Measurements from ENCODE around the gene HIVEP3. TPM values are rescaled to one million over a fixed set of nuclear protein-coding genes. Genes with fewer than 3 reads are reported as not detected.

Gene HIVEP3
- total and polyA plus RNA-seq, 4 donors, result 3.0 to 9.4 (median 7.8) TPM

GRCh38 chr1:41614818-41615217 lies 303.9 kb downstream of the HIVEP3 start:
- Histone ChIP-seq H3K4me1 (ENCODE audit: control insufficient read depth, insufficient read depth, low read length) (peaks cover 18% of the 10 kb centered on the region), H3K27ac (ENCODE audit: low read depth, low read length) (no peak overlapping the region), H3K27me3 (ENCODE audit: control insufficient read depth, insufficient read depth, low read length) (peaks cover 2% of the 10 kb centered on the region), H3K36me3 (ENCODE audit: control insufficient read depth, insufficient read depth, low read length) (no peaks in the 10 kb centered on the region), H3K9me3 (ENCODE audit: control insufficient read depth, insufficient read depth, low read length) (no peaks in the 10 kb centered on the region), H3K4me3 (ENCODE audit: low read depth, low read length) (no peak overlapping the region)
- WGBS (ENCODE audit: insufficient coverage), result 67% methylated on average over 1 of the region's 6 CpGs
- DNase-seq (ENCODE audit: low read depth in 4 of 6, low spot score in 6 of 6), result no peak

- Histone ChIP-seq H3K9me3 (ENCODE audit: control insufficient read depth, insufficient read depth, low read length) (no peaks in the 10 kb centered on the region), H3K4me1 (ENCODE audit: control insufficient read depth, insufficient read depth, low read length) (peaks cover 16% of the 10 kb centered on the region), H3K27me3 (ENCODE audit: control insufficient read depth, insufficient read depth, low read length) (no peaks in the 10 kb centered on the region), H3K36me3 (ENCODE audit: control insufficient read depth, insufficient read depth, low read length) (no peaks in the 10 kb centered on the region), H3K27ac (ENCODE audit: low read depth, low read length) (no peak overlapping the region), H3K4me3 (ENCODE audit: low read depth, low read length) (no peak overlapping the region)
- DNase-seq (ENCODE audit: low read depth in 4 of 6, low spot score in 6 of 6), result peak in 1 of 6 donors; percentile 6
- 93% methylated on average over 8 of the region's 10 CpGs for WGBS (ENCODE audit: insufficient coverage)
Observed at GRCh38 chr1:41613689-41614574, 304.8 kb downstream of the HIVEP3 start.

GRCh38 chr1:41612953-41613352 lies 305.8 kb downstream of the HIVEP3 start:
- DNase-seq (ENCODE audit: low read depth in 4 of 6, low spot score in 6 of 6), result no peak

GRCh38 chr1:41611932-41612450 lies 306.7 kb downstream of the HIVEP3 start:
- Histone ChIP-seq H3K36me3 (ENCODE audit: control insufficient read depth, insufficient read depth, low read length) (no peaks in the 10 kb centered on the region), H3K4me3 (ENCODE audit: low read depth, low read length) (no peak overlapping the region), H3K9me3 (ENCODE audit: control insufficient read depth, insufficient read depth, low read length) (peaks cover 2% of the 10 kb centered on the region), H3K4me1 (ENCODE audit: control insufficient read depth, insufficient read depth, low read length) (peaks cover 10% of the 10 kb centered on the region), H3K27ac (ENCODE audit: low read depth, low read length) (no peak overlapping the region), H3K27me3 (ENCODE audit: control insufficient read depth, insufficient read depth, low read length) (no peaks in the 10 kb centered on the region)
- no peak for DNase-seq (ENCODE audit: low read depth in 4 of 6, low spot score in 6 of 6)
- 81% methylated on average over 6 of the region's 6 CpGs for WGBS (ENCODE audit: insufficient coverage)

More at GRCh38 chr1:41612953-41613352, 305.8 kb downstream of the HIVEP3 start:
- peaks cover 14% of the 10 kb centered on the region for H3K4me1 ChIP-seq (ENCODE audit: control insufficient read depth, insufficient read depth, low read length)
- H3K36me3 ChIP-seq (ENCODE audit: control insufficient read depth, insufficient read depth, low read length), result no peaks in the 10 kb centered on the region
- WGBS (ENCODE audit: insufficient coverage), result 90% methylated on average over 5 of the region's 9 CpGs
- H3K27me3 ChIP-seq (ENCODE audit: control insufficient read depth, insufficient read depth, low read length), result no peaks in the 10 kb centered on the region
- no peaks in the 10 kb centered on the region for H3K9me3 ChIP-seq (ENCODE audit: control insufficient read depth, insufficient read depth, low read length)
- H3K4me3 ChIP-seq (ENCODE audit: low read depth, low read length), result no peak overlapping the region
- H3K27ac ChIP-seq (ENCODE audit: low read depth, low read length), result no peak overlapping the region

GRCh38 chr1:41611068-41611931 lies 307.4 kb downstream of the HIVEP3 start:
- Histone ChIP-seq H3K27me3 (ENCODE audit: control insufficient read depth, insufficient read depth, low read length) (no peaks in the 10 kb centered on the region), H3K4me3 (ENCODE audit: low read depth, low read length) (no peak overlapping the region), H3K27ac (ENCODE audit: low read depth, low read length) (no peak overlapping the region), H3K36me3 (ENCODE audit: control insufficient read depth, insufficient read depth, low read length) (no peaks in the 10 kb centered on the region), H3K4me1 (ENCODE audit: control insufficient read depth, insufficient read depth, low read length) (peaks cover 10% of the 10 kb centered on the region), H3K9me3 (ENCODE audit: control insufficient read depth, insufficient read depth, low read length) (peaks cover 4% of the 10 kb centered on the region)
- DNase-seq (ENCODE audit: low read depth in 4 of 6, low spot score in 6 of 6), result no peak
- 95% methylated on average over 13 of the region's 17 CpGs for WGBS (ENCODE audit: insufficient coverage)

- no peaks in the 10 kb centered on the region for H3K36me3 ChIP-seq (ENCODE audit: control insufficient read depth, insufficient read depth, low read length)
- H3K4me3 ChIP-seq (ENCODE audit: low read depth, low read length), result no peak overlapping the region
Observed at GRCh38 chr1:41610361-41610760, 308.4 kb downstream of the HIVEP3 start.

GRCh38 chr1:41609166-41609883 lies 309.4 kb downstream of the HIVEP3 start:
- DNase-seq (ENCODE audit: low read depth in 4 of 6, low spot score in 6 of 6), result no peak
- Histone ChIP-seq H3K27ac (ENCODE audit: low read depth, low read length) (no peak overlapping the region), H3K4me1 (ENCODE audit: control insufficient read depth, insufficient read depth, low read length) (peaks cover 10% of the 10 kb centered on the region), H3K36me3 (ENCODE audit: control insufficient read depth, insufficient read depth, low read length) (no peaks in the 10 kb centered on the region), H3K9me3 (ENCODE audit: control insufficient read depth, insufficient read depth, low read length) (peaks cover 4% of the 10 kb centered on the region), H3K4me3 (ENCODE audit: low read depth, low read length) (no peak overlapping the region), H3K27me3 (ENCODE audit: control insufficient read depth, insufficient read depth, low read length) (no peaks in the 10 kb centered on the region)
- 96% methylated on average over 6 of the region's 10 CpGs for WGBS (ENCODE audit: insufficient coverage)

More at GRCh38 chr1:41610361-41610760, 308.4 kb downstream of the HIVEP3 start:
- Histone ChIP-seq H3K9me3 (ENCODE audit: control insufficient read depth, insufficient read depth, low read length) (peaks cover 4% of the 10 kb centered on the region), H3K27ac (ENCODE audit: low read depth, low read length) (no peak overlapping the region), H3K4me1 (ENCODE audit: control insufficient read depth, insufficient read depth, low read length) (peaks cover 10% of the 10 kb centered on the region), H3K27me3 (ENCODE audit: control insufficient read depth, insufficient read depth, low read length) (no peaks in the 10 kb centered on the region)
- WGBS (ENCODE audit: insufficient coverage), result 89% methylated on average over 2 of the region's 4 CpGs
- no peak for DNase-seq (ENCODE audit: low read depth in 4 of 6, low spot score in 6 of 6)

- Histone ChIP-seq H3K27me3 (ENCODE audit: control insufficient read depth, insufficient read depth, low read length) (no peaks in the 10 kb centered on the region), H3K27ac (ENCODE audit: low read depth, low read length) (no peak overlapping the region), H3K4me3 (ENCODE audit: low read depth, low read length) (no peak overlapping the region), H3K36me3 (ENCODE audit: control insufficient read depth, insufficient read depth, low read length) (no peaks in the 10 kb centered on the region), H3K4me1 (ENCODE audit: control insufficient read depth, insufficient read depth, low read length) (peaks cover 10% of the 10 kb centered on the region), H3K9me3 (ENCODE audit: control insufficient read depth, insufficient read depth, low read length) (peaks cover 4% of the 10 kb centered on the region)
- DNase-seq (ENCODE audit: low read depth in 4 of 6, low spot score in 6 of 6), result peak; percentile 7 to 91 (median 29)
- WGBS (ENCODE audit: insufficient coverage), result 22% methylated on average over 4 of the region's 4 CpGs
Observed at GRCh38 chr1:41608211-41608610, 310.5 kb downstream of the HIVEP3 start.

GRCh38 chr1:41607808-41608207 lies 310.9 kb downstream of the HIVEP3 start:
- Histone ChIP-seq H3K4me1 (ENCODE audit: control insufficient read depth, insufficient read depth, low read length) (peaks cover 10% of the 10 kb centered on the region), H3K36me3 (ENCODE audit: control insufficient read depth, insufficient read depth, low read length) (no peaks in the 10 kb centered on the region), H3K27me3 (ENCODE audit: control insufficient read depth, insufficient read depth, low read length) (no peaks in the 10 kb centered on the region), H3K4me3 (ENCODE audit: low read depth, low read length) (no peak overlapping the region), H3K9me3 (ENCODE audit: control insufficient read depth, insufficient read depth, low read length) (peaks cover 4% of the 10 kb centered on the region), H3K27ac (ENCODE audit: low read depth, low read length) (no peak overlapping the region)
- DNase-seq (ENCODE audit: low read depth in 4 of 6, low spot score in 6 of 6), result no peak
- 40% methylated on average over 1 of the region's 5 CpGs for WGBS (ENCODE audit: insufficient coverage)
